Activated T-helper 2 cell treated with anti-CD3 and anti-CD28 coated beads, Interferon-gamma antibody, Interleukin-2, Interleukin-4, amounts not matched to agents 10 μg/mL and 5 μg/mL and 100 μg/mL, durations not matched to agents 14 hours and 24 hours and 36 hours (primary cell): ENCODE results near the gene NRAP. TPM values are rescaled to one million over a fixed set of nuclear protein-coding genes. Genes with fewer than 3 reads are reported as not detected.

ENCODE experiments used
- DNase-seq: peaks from one replicate; pipeline ENCODE4 v3.0.0; 2021; ENCODE audit warnings: low spot score
- H3K27ac Mint-ChIP-seq: one replicate; pipeline ENCODE4 v1.8.0; 2021; ENCODE audit warnings: mixed read lengths
- H3K27me3 Mint-ChIP-seq: one replicate; pipeline ENCODE4 v1.8.0; 2021; ENCODE audit warnings: low read depth, mixed read lengths
- H3K36me3 Mint-ChIP-seq: one replicate; pipeline ENCODE4 v1.8.0; 2021; ENCODE audit warnings: low read depth, mixed read lengths
- H3K4me1 Mint-ChIP-seq: one replicate; pipeline ENCODE4 v1.8.0; 2021; ENCODE audit warnings: low read depth, mixed read lengths
- H3K4me3 Mint-ChIP-seq: one replicate; pipeline ENCODE4 v1.8.0; 2021; ENCODE audit warnings: low read depth, mild to moderate bottlenecking, moderate library complexity, mixed read lengths
- H3K9me3 Mint-ChIP-seq: one replicate; pipeline ENCODE4 v1.8.0; 2021; ENCODE audit warnings: mixed read lengths
- intact Hi-C: fragments of 100-400 bp; cut with micrococcal nuclease; formaldehyde crosslinking; loops from one replicate; pipeline ENCODE4 v1.15.1; 2023
- total RNA-seq: library from RNA; stranded (reverse); gene quantifications from 2 replicates; pipeline ENCODE4 v1.2.3, GENCODE V29; 2022

The NRAP gene
- total RNA-seq, 1 donor from 2014 or later = not detected

DNA sequence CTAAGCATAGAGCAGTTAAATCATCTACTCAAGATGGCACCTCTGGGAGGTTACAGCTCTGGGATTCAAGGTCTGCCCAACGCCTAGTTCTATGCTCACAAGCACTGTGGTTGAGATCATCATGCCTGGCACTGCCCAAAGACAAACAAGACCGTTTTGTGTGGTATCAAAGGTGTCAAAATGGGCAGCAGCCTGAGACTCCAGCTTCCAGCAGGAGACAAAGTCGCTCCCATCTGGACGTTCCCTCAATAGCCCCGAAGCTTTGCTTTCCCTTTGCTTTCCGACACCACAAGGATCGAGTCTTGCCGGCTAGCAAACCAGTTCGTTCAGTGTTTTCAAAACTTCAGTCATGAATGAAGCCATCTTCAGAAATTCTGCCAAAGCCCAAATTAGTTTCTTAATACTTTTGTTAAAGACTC, 105.9 kb downstream of the NRAP start:
- intact Hi-C loops = no loop called here
- H3K9me3 Mint-ChIP-seq = no peaks in the 10 kb centered on the region
- H3K36me3 Mint-ChIP-seq = no peaks in the 10 kb centered on the region
- H3K27me3 Mint-ChIP-seq = peaks cover 14% of the 10 kb centered on the region
- H3K4me1 Mint-ChIP-seq = no peaks in the 10 kb centered on the region
- no peak overlapping the region for H3K4me3 Mint-ChIP-seq
- DNase-seq = no peak
- H3K27ac Mint-ChIP-seq = no peak overlapping the region

DNA sequence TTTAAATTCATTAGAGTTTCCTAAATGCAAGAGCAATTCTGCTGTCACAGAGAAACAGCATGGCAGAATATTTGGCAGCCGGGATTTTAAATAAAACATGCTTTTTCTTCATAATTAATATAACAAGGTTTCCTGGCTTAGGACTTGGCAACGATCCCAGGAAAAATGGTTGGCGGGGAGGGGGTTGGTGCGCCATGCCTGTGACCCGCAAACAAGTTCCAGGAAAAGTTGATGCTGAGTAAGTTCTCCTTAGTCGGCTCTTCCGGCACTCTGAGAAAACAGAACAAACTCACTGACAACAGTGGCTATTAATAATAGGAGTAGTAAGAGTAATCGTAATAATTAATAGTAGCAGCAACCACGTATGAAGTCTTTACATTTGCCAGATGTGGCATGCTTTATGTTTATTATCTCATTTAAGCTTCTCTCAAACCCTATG, 106.4 kb downstream of the NRAP start:
- DNase-seq = no peak
- Mint-ChIP-seq H3K4me1 (no peaks in the 10 kb centered on the region), H3K27ac (no peak overlapping the region), H3K36me3 (no peaks in the 10 kb centered on the region), H3K9me3 (no peaks in the 10 kb centered on the region), H3K4me3 (no peak overlapping the region), H3K27me3 (peaks cover 14% of the 10 kb centered on the region)
- intact Hi-C loops = no loop called here

DNA sequence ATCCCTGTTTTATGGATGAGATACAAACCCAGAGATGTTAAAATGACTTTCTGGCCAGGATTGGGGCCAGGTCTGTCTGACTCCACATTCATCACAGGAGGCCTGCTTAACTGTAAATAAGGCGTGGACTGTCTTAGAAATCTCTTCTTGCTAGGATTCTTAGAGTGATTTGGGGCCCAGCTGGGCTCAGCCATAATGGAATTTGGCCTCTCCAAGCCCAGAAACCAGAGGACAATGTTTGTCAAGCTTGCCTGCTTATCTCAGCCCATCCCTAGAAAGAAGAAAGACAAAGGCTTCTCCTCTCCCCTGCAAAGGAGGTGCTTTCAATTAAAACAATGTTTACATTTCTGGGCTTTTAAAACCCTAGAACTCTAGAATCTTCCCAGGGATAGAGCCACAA, 108.1 kb downstream of the NRAP start:
- no peak overlapping the region for H3K4me3 Mint-ChIP-seq
- H3K4me1 Mint-ChIP-seq = no peaks in the 10 kb centered on the region
- intact Hi-C loops = no loop called here
- DNase-seq = no peak
- H3K9me3 Mint-ChIP-seq = no peaks in the 10 kb centered on the region
- H3K27ac Mint-ChIP-seq = no peak overlapping the region
- H3K36me3 Mint-ChIP-seq = no peaks in the 10 kb centered on the region
- H3K27me3 Mint-ChIP-seq = peaks cover 19% of the 10 kb centered on the region

DNA sequence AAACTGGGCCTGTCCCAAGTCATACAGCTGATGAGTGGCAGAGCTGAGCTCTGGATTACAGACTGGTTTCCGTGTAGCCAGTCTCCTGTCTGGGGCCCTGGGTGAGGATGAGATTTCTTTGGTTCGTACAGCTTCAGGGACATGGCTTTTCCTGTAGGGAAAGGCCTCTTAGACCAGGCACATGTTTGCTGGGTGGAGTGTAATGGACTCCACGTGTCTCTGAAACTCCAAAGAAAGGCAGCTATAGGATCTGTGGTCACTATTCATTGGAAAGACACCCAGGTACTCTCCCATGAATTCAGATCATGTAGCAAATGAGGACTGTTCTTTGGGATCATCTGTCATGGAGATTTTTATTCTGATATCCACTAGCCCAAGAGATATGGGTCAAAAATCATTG, 108.6 kb downstream of the NRAP start:
- H3K9me3 Mint-ChIP-seq = no peaks in the 10 kb centered on the region
- H3K27ac Mint-ChIP-seq = no peak overlapping the region
- peaks cover 20% of the 10 kb centered on the region for H3K27me3 Mint-ChIP-seq
- H3K4me1 Mint-ChIP-seq = no peaks in the 10 kb centered on the region
- no peaks in the 10 kb centered on the region for H3K36me3 Mint-ChIP-seq
- no peak overlapping the region for H3K4me3 Mint-ChIP-seq
- intact Hi-C loops = no loop called here
- DNase-seq = no peak

DNA sequence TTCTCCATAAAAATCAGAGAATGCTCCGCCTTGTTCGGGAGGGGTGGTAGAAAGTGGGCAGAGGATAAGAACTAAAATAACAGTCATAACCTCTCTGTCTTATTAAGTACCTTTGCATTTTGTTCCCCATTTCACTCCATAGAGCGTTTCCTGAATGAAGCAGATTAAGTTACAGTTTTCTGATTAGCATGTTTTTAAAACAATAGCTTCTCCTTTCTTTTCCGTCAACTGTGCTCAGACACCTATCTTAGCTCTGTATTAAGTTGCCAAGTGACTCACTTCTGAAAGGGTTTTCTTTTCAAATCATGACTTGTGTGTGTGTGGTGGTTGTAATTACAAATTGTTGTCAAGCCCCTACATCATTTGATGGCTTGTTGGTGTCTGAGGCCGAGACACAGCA, 109.6 kb downstream of the NRAP start:
- Mint-ChIP-seq H3K4me3 (no peak overlapping the region), H3K27ac (no peak overlapping the region), H3K4me1 (no peaks in the 10 kb centered on the region), H3K27me3 (peaks cover 20% of the 10 kb centered on the region), H3K9me3 (no peaks in the 10 kb centered on the region), H3K36me3 (no peaks in the 10 kb centered on the region)
- DNase-seq = no peak
- intact Hi-C loops = no loop called here

DNA sequence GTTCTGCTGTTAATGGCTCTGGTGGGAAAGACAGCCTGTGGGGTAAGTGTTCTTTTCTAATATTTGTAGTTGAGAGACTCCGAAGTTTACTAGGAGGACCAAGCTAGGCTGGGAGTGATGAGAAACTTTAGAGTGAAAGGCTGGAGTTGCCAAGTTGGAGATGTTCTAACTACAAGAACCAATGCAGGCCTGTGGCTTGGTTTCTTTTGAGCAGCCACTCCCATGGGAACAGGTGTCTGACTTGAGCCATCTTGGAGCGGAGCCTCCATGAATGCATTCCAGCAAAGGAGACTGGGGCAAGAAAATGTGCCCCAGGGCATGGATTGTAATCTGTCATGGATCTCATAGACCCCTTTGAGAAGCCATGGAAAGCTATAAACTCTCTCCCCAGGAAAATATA, 110.7 kb downstream of the NRAP start:
- DNase-seq = no peak
- Mint-ChIP-seq H3K9me3 (no peaks in the 10 kb centered on the region), H3K27ac (no peak overlapping the region), H3K4me3 (no peak overlapping the region), H3K36me3 (no peaks in the 10 kb centered on the region), H3K27me3 (peaks cover 19% of the 10 kb centered on the region), H3K4me1 (no peaks in the 10 kb centered on the region)
- intact Hi-C loops = no loop called here

DNA sequence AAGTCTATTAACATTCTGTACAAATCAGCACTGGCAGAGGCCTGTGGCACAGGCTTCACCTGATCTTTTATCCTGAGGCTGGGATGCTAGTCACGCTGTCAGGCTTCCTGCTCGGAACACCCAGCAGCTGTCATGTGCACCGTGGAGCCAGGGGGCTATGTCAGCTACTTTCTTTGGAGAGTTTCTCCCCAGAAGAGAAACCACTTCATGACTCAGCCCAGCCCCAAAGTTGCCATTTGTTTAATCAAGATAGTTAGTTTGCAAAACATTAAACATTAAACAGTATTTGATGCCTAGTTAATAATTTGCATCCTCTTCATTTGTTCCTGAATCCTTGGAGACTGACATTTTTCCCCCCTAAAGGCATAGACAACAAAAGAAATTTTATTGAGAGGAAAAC, 111.1 kb downstream of the NRAP start, which contains the start of gene HABP2:
Gene HABP2 (plus strand): TSS at position 353 of the 400 bp plus-strand sequence. CDS start 69 bp downstream, outside the sequence.
- DNase-seq = no peak
- Mint-ChIP-seq H3K4me3 (no peak within 1 kb of the TSS), H3K9me3 (no peaks in the 10 kb centered on the region), H3K4me1 (no peaks in the 10 kb centered on the region), H3K36me3 (no peaks in the 10 kb centered on the region), H3K27me3 (peaks cover 18% of the 10 kb centered on the region), H3K27ac (no peak within 1 kb of the TSS)
- intact Hi-C loops = no loop called here

DNA sequence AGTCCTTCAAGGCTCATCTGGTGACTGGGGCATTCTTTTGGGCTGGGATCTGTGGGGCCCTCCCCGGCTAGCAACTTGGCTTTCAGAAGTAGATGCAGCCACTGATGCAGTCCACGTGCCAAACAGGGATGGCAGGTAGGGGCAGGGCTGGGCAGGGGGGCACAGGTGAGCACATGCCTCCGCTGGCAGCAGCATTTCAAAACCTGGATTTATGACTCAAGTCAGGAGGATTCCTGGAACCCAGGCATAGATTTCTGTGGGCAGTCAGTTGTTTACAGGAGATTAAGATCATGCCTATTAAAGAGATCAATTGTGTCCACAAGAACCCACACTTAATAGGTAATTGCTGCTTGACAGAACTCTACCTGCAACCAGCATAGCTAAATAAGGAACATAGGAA, 111.8 kb downstream of the NRAP start:
- H3K27ac Mint-ChIP-seq = no peak overlapping the region
- H3K4me1 Mint-ChIP-seq = no peaks in the 10 kb centered on the region
- H3K27me3 Mint-ChIP-seq = peaks cover 14% of the 10 kb centered on the region
- H3K4me3 Mint-ChIP-seq = no peak overlapping the region
- intact Hi-C loops = no loop called here
- no peak for DNase-seq
- H3K36me3 Mint-ChIP-seq = no peaks in the 10 kb centered on the region
- H3K9me3 Mint-ChIP-seq = no peaks in the 10 kb centered on the region

DNA sequence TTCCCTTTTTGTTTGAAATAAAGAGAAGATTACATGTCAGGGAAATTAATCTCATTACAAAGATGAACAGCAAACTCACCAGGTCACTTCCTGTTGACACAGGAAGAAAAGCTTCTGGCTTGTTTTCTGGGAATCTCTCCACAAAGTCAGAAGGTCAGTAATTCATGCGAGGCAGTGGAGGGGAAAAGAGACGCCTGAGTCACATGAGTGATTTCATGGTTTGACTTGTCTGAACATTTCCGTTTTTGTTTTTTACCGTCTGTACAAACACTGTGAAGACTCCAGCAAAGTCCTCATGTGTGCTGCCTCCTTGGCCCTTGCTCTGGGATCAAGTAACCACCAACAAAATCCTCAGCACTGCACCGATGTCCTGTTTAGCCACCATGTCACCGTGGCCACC, 113.5 kb downstream of the NRAP start:
- intact Hi-C loops = no loop called here
- Mint-ChIP-seq H3K4me1 (no peaks in the 10 kb centered on the region), H3K4me3 (no peak overlapping the region), H3K27ac (no peak overlapping the region), H3K36me3 (no peaks in the 10 kb centered on the region), H3K27me3 (peaks cover 9% of the 10 kb centered on the region), H3K9me3 (no peaks in the 10 kb centered on the region)
- no peak for DNase-seq

DNA sequence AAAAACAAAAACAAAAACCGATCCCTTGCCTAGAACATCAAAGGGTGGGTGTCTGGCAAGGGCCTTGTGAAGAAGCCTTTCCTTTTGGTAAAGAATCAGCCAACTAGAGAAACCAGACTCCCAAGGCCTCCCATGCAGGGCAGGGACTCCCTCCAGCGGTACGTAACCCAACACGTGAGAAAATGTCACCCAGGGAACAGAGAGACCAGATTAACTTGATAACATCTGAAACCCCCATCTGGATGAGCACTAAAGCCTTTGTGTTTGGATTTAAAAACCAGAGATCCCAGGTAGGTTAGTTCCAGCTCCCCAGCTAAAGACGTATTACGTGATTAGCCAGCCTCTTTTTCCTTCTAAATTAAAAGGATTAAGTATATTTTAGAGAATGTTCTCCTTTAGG, 114.0 kb downstream of the NRAP start:
- intact Hi-C loops = no loop called here
- no peak for DNase-seq
- Mint-ChIP-seq H3K27ac (no peak overlapping the region), H3K9me3 (no peaks in the 10 kb centered on the region), H3K36me3 (no peaks in the 10 kb centered on the region), H3K4me1 (no peaks in the 10 kb centered on the region), H3K4me3 (no peak overlapping the region), H3K27me3 (peaks cover 9% of the 10 kb centered on the region)

DNA sequence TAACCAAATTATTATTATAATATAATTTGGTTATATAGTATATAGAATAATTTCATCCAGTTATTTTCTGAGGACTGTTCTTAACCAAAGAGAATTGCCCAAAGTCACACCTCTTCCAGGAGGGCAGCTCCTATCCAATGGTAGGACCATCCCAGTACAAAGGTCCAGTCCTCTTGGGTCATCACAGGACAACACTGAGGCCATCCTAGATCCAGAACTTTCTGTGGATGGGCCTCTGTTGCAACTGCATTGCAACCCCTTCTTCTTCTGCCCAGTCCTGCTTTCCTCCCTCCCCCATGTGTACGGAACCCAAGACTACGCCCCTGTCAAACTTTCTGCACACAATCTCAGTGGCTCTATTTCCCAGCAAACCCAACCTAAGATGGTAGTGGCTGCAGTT, 116.4 kb downstream of the NRAP start:
- Mint-ChIP-seq H3K9me3 (no peaks in the 10 kb centered on the region), H3K4me1 (no peaks in the 10 kb centered on the region), H3K27ac (no peak overlapping the region), H3K4me3 (no peak overlapping the region), H3K27me3 (peaks cover 8% of the 10 kb centered on the region), H3K36me3 (no peaks in the 10 kb centered on the region)
- no peak for DNase-seq
- intact Hi-C loops = no loop called here

DNA sequence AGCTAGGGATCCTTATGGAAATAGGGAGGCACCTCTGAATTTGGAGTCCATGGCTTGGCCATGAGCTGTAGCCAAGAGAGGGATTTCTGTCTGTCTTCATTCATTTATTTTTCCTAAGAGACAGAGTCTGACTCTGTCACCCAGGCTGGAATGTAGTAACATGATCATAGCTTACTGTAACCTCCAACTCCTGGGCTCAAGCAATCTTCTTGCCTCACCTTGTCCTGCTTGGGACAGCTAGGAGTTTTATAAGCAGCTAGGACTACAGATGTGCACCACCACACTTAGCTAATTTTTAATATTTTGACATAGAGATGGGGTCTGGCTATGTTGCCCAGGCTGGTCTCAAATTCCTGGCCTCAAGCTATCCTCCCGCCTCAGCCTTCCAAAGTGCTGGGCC, 119.4 kb downstream of the NRAP start:
- intact Hi-C loops = no loop called here
- no peaks in the 10 kb centered on the region for H3K4me1 Mint-ChIP-seq
- no peak overlapping the region for H3K27ac Mint-ChIP-seq
- H3K4me3 Mint-ChIP-seq = no peak overlapping the region
- no peak for DNase-seq
- no peaks in the 10 kb centered on the region for H3K36me3 Mint-ChIP-seq
- H3K9me3 Mint-ChIP-seq = no peaks in the 10 kb centered on the region
- H3K27me3 Mint-ChIP-seq = peaks cover 2% of the 10 kb centered on the region

DNA sequence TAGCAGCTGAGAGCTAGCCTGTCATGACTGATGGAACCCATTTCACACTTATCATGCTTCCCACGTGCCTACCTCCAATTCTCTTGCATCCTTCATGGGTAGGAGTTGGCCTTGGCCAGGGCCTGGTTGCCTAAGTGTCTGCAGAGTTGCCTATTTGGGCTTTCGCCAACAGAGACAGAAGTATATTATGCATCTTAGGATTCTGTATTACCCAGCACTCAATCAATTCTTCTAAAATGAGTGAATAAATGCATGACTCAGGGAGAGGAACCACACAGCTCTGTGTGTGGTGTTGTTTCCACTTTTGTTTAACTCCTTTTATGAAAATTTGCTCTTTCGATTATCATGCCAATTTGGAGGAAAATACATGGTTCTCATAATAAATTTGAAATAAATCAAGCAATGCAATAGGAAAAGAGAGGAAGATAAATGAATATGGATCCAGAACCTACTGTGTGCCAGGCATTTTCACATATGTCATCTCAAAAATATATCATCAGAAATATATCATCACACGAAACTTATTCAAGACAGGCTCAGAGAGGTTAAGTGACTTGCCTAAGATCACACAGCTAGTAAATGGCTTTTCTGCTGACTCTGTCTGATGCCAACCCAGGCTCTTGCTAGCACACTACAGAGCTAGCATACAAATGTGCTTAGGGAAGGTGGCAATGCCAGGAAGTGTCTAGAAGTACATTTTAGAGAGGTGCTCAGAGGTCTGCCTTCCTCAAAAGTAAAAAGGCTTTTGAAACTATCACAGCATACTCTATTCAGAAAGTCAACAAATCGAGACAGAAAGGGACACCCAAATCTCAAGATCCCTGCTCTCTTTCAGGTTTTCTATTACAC, 120.5 kb downstream of the NRAP start:
- Mint-ChIP-seq H3K4me1 (no peaks in the 10 kb centered on the region), H3K4me3 (no peak overlapping the region), H3K27ac (no peak overlapping the region), H3K9me3 (no peaks in the 10 kb centered on the region), H3K36me3 (no peaks in the 10 kb centered on the region), H3K27me3 (peaks cover 2% of the 10 kb centered on the region)
- intact Hi-C loops = no loop called here
- DNase-seq = no peak
